Inflammatory macrophage treated with lipopolysaccharide for 1 hour (primary cell): ENCODE data around the gene ZYG11B.
"Not testable (repeated sequence)": the region's sequence is repeated elsewhere in the genome, so short reads cannot be mapped to it uniquely, and the experiment has no call there.

Source experiments
- DNase-seq, 2 donors: peaks; one replicate each; pipeline ENCODE4 v3.0.0-alpha.2; 2020 to 2022

The ZYG11B gene

GRCh38 chr1:52856026-52856425, 129.8 kb downstream of the ZYG11B start:
- DNase-seq = no peak

- no peak for DNase-seq
Observed at GRCh38 chr1:52857443-52857842, 131.2 kb downstream of the ZYG11B start.

GRCh38 chr1:52862666-52863458, 136.6 kb downstream of the ZYG11B start:
- DNase-seq = no peak

- DNase-seq = no peak
Observed at GRCh38 chr1:52867087-52867863, 141.0 kb downstream of the ZYG11B start.

- DNase-seq = not testable (repeated sequence)
Observed at GRCh38 chr1:52869727-52870126, 143.5 kb downstream of the ZYG11B start.

- DNase-seq = no peak
Observed at GRCh38 chr1:52876843-52877242, 150.6 kb downstream of the ZYG11B start.
